ENCODE measurements around the gene KLRB1. TPM values are rescaled to one million over a fixed set of nuclear protein-coding genes. Genes with fewer than 3 reads are reported as not detected.
"Not testable (repeated sequence)": the region's sequence is repeated elsewhere in the genome, so short reads cannot be mapped to it uniquely, and the experiment has no call there.

KLRB1 gene
- total RNA-seq, 1 donor from 2014 or later = not detected

DNA sequence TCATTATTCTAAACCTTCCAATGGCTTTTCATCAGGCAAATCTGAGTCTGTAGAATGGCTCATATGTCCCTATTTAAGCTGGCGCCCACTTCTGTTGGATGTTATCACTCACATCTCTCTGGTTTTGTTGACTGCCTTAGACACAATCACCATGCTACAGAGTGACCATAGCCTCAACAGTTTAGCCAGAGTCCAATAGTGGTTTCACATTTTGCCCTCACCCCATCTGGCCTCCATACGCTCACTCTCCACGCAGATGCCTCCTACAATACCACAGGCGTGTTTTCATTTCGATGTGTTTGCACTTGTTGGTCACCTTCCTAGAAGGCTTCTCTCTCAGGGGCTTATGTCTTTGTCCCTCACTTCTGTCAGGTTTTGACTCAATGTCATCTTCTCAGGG, 3.4 kb downstream of the KLRB1 start:
- DNase-seq (ENCODE audit: low read depth) (no peak), FAIRE-seq (no peak)
- Histone ChIP-seq H3K36me3 (ENCODE audit: control insufficient read depth, insufficient read depth, low read length) (no peaks in the 10 kb centered on the region), H3K4me3 (ENCODE audit: low read depth, low read length) (no peak overlapping the region), H3K27me3 (ENCODE audit: control insufficient read depth, insufficient read depth, low read length) (no peaks in the 10 kb centered on the region)
- TF ChIP-seq, protein P1, sequence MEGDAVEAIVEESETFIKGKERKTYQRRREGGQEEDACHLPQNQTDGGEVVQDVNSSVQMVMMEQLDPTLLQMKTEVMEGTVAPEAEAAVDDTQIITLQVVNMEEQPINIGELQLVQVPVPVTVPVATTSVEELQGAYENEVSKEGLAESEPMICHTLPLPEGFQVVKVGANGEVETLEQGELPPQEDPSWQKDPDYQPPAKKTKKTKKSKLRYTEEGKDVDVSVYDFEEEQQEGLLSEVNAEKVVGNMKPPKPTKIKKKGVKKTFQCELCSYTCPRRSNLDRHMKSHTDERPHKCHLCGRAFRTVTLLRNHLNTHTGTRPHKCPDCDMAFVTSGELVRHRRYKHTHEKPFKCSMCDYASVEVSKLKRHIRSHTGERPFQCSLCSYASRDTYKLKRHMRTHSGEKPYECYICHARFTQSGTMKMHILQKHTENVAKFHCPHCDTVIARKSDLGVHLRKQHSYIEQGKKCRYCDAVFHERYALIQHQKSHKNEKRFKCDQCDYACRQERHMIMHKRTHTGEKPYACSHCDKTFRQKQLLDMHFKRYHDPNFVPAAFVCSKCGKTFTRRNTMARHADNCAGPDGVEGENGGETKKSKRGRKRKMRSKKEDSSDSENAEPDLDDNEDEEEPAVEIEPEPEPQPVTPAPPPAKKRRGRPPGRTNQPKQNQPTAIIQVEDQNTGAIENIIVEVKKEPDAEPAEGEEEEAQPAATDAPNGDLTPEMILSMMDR (IDR thresholded peaks at IDR 0.05; ENCODE audit: insufficient read depth, low read length, severe bottlenecking) = no peak

DNA sequence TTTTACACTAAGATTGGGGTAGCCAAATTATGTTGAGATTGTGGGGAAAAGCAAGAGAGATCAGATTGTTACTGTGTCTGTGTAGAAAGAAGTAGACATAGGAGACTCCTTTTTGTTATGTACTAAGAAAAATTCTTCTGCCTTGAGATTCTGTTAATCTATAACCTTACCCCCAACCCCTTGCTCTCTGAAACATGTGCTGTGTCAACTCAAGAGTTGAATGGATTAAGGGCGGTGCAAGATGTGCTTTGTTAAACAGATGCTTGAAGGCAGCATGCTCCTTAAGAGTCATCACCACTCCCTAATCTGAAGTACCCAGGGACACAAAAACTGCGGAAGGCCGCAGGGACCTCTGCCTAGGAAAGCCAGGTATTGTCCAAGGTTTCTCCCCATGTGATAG, 7.3 kb downstream of the KLRB1 start:
- DNase-seq (ENCODE audit: low read depth); H3K27me3 ChIP-seq (ENCODE audit: control insufficient read depth, insufficient read depth, low read length); H3K36me3 ChIP-seq (ENCODE audit: control insufficient read depth, insufficient read depth, low read length); FAIRE-seq; H3K4me3 ChIP-seq (ENCODE audit: low read depth, low read length): not testable (repeated sequence)

DNA sequence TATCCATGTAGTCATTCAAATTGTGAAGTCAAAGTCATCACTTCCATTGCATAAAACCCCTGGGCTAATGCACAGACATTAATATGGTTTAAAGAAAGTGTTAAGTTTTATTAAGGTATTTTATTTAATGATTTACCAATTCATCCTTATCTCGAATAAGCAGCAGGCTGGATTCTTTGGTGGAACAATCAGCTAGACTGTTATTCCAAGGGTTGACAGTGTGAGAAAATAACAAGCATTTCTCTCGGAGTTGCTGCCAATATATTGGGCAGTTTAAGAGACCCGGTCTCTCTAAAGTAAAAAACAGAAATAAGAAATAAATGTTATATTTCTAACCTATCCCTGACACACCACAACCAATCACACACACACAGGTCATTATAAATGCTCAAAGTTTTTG, 9.4 kb downstream of the KLRB1 start:
- Histone ChIP-seq H3K27me3 (ENCODE audit: control insufficient read depth, insufficient read depth, low read length) (no peaks in the 10 kb centered on the region), H3K4me3 (ENCODE audit: low read depth, low read length) (no peak overlapping the region), H3K36me3 (ENCODE audit: control insufficient read depth, insufficient read depth, low read length) (no peaks in the 10 kb centered on the region)
- DNase-seq (ENCODE audit: low read depth) (no peak), FAIRE-seq (no peak)
- TF ChIP-seq, protein P1 (IDR thresholded peaks at IDR 0.05; ENCODE audit: insufficient read depth, low read length, severe bottlenecking) = no peak

DNA sequence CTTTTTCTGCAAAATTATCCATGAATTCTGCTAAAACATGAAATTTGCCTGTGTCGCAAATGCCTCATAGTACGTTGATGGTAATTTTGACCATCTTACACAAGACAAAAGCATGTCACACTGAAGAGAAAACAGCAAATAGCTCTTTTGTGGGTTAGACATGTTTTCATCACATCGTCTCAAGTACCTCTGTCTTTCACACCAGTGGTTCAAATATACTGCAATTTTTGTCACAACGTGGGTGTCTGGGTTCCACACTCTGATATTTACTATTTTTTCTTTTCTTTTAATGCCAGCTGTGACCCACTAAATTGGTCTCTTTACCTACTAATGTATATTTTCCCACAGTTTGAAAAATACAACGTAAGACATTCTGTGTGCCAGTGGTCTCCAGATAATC, 10.4 kb downstream of the KLRB1 start:
- TF ChIP-seq, protein P1 (IDR thresholded peaks at IDR 0.05; ENCODE audit: insufficient read depth, low read length, severe bottlenecking) = no peak
- FAIRE-seq (no peak), DNase-seq (ENCODE audit: low read depth) (no peak)
- Histone ChIP-seq H3K27me3 (ENCODE audit: control insufficient read depth, insufficient read depth, low read length) (no peaks in the 10 kb centered on the region), H3K4me3 (ENCODE audit: low read depth, low read length) (no peak overlapping the region), H3K36me3 (ENCODE audit: control insufficient read depth, insufficient read depth, low read length) (no peaks in the 10 kb centered on the region)

DNA sequence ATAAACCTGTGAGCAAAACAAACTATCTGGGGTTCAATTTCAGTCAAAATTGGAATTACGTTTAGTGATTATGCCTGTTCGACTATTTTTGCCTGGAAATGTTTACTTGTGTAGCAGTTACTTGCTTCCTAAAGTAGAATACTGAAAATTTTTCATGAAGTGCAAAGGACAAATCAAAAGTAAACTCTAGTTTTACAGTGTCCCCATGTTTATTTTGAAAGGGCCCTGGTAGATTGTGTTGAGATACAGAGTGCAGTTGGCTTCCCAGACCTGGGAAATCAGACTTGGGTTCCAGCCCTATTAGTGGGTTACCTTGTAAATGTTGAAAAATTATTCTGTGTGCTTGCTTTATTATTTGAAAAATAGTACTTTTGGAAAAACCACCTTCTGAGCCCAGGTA, 17.3 kb downstream of the KLRB1 start:
- Histone ChIP-seq H3K27me3 (ENCODE audit: control insufficient read depth, insufficient read depth, low read length) (no peaks in the 10 kb centered on the region), H3K36me3 (ENCODE audit: control insufficient read depth, insufficient read depth, low read length) (no peaks in the 10 kb centered on the region), H3K4me3 (ENCODE audit: low read depth, low read length) (no peak overlapping the region)
- DNase-seq (ENCODE audit: low read depth) (no peak), FAIRE-seq (no peak)
- TF ChIP-seq, protein P1 (IDR thresholded peaks at IDR 0.05; ENCODE audit: insufficient read depth, low read length, severe bottlenecking) = no peak

DNA sequence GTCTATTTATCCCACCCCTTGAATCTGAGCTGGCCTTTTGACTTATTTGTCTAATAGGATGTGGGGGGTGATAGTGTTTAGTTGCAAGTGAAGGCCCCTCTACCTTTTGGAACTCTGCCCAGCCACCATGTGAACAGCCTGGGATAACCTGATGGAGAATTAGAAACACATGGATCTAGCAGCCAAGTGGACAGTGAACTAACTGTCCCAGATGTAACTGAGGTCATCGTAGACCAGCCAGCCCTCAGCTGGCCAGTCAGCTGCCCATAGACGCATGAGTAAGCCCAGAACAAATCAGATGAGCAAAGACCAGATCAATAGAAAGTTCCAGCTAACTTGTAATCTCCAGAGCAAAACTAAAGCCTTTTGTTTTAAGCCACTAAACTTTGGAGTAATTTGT, 19.0 kb downstream of the KLRB1 start:
- H3K27me3 ChIP-seq (ENCODE audit: control insufficient read depth, insufficient read depth, low read length) = no peaks in the 10 kb centered on the region
- no peak overlapping the region for H3K4me3 ChIP-seq (ENCODE audit: low read depth, low read length)
- no peaks in the 10 kb centered on the region for H3K36me3 ChIP-seq (ENCODE audit: control insufficient read depth, insufficient read depth, low read length)
- TF ChIP-seq, protein P1 (IDR thresholded peaks at IDR 0.05; ENCODE audit: insufficient read depth, low read length, severe bottlenecking) = no peak
- FAIRE-seq (no peak), DNase-seq (ENCODE audit: low read depth) (no peak)
